Measurements from ENCODE around the gene ADAMTSL2. TPM values are rescaled to one million over a fixed set of nuclear protein-coding genes. Genes with fewer than 3 reads are reported as not detected.

The ADAMTSL2 gene
- total RNA-seq, 1 experiment from 2014 or later = 0.87 TPM

- ChIA-PET POLR2A (no interaction called here), CTCF (interaction anchor here (1.2 to 4.0 kb wide), 4 partner anchors 8 to 93 kb away, joined by 4 to 15 read pairs (median 4); no protein-coding TSS in a partner anchor)
- DNase-seq (ENCODE audit: low spot score) (no peak), ATAC-seq (no peak)
- Mint-ChIP-seq H3K4me1 (peaks cover 6% of the 10 kb centered on the region), H3K27ac (no peak overlapping the region), H3K36me3 (peaks cover 9% of the 10 kb centered on the region), H3K27me3 (ENCODE audit: low read depth) (peaks cover 9% of the 10 kb centered on the region), H3K9me3 (peaks cover 10% of the 10 kb centered on the region), H3K4me3 (no peak overlapping the region)
- TF ChIP-seq E2F1 (CRISPR knock-in tag; IDR thresholded peaks at IDR 0.05) (no peak), ZNF138 (CRISPR knock-in tag; conservative IDR thresholded peaks at IDR 0.05) (no peak), E2F5 (CRISPR knock-in tag; IDR thresholded peaks at IDR 0.05) (no peak), TEAD4 (CRISPR knock-in tag; IDR thresholded peaks at IDR 0.05) (no peak), FOXP4 (CRISPR knock-in tag; IDR thresholded peaks at IDR 0.05) (no peak), USF1 (CRISPR knock-in tag; IDR thresholded peaks at IDR 0.05) (no peak), MAX (CRISPR knock-in tag; IDR thresholded peaks at IDR 0.05) (no peak), NFE2L1 (CRISPR knock-in tag; IDR thresholded peaks at IDR 0.05) (no peak), FOXP1 (CRISPR knock-in tag; IDR thresholded peaks at IDR 0.05; ENCODE audit: borderline replicate concordance) (no peak), ZNF281 (CRISPR knock-in tag; IDR thresholded peaks at IDR 0.05) (no peak), TCF7 (CRISPR knock-in tag; IDR thresholded peaks at IDR 0.05; ENCODE audit: low read depth) (no peak), SMAD3 (CRISPR knock-in tag; IDR thresholded peaks at IDR 0.05; ENCODE audit: borderline replicate concordance) (no peak), ZNF317 (CRISPR knock-in tag; IDR thresholded peaks at IDR 0.05; ENCODE audit: borderline replicate concordance, low read depth) (no peak), ZBTB21 (CRISPR knock-in tag; IDR thresholded peaks at IDR 0.05; ENCODE audit: borderline replicate concordance) (no peak), ZNF396 (CRISPR knock-in tag; IDR thresholded peaks at IDR 0.05; ENCODE audit: borderline replicate concordance) (no peak), NFATC4 (CRISPR knock-in tag; IDR thresholded peaks at IDR 0.05) (no peak), SMAD4 (CRISPR knock-in tag; IDR thresholded peaks at IDR 0.05) (no peak), ATF3 (CRISPR knock-in tag; conservative IDR thresholded peaks at IDR 0.05) (no peak), PRDM15 (CRISPR knock-in tag; IDR thresholded peaks at IDR 0.05) (no peak), FOXK1 (CRISPR knock-in tag; IDR thresholded peaks at IDR 0.05) (no peak)
Measured at GRCh38 chr9:133602277-133602676, 67.8 kb downstream of the ADAMTSL2 start.
